BLaER1 treated with 17β-estradiol and CSF1 and Interleukin-3, amounts not matched to agents 10 nM and 100 nM (cell line): Measurements from ENCODE around the gene AATF.

Experiments used
- H3K27ac ChIP-seq, 11 experiments: shearing (Covaris generic); formaldehyde crosslinking; 2 replicates each; pipeline ENCODE4 v1.8.1; 2022
- H3K27me3 ChIP-seq, 11 experiments: shearing (Covaris generic); formaldehyde crosslinking; 2 replicates each; pipeline ENCODE4 v1.8.1; 2022
- H3K36me3 ChIP-seq, 11 experiments: shearing (Covaris generic); formaldehyde crosslinking; 2 replicates each; pipeline ENCODE4 v1.8.1; 2022
- H3K4me1 ChIP-seq, 10 experiments: shearing (Covaris generic); formaldehyde crosslinking; 2 replicates each; pipeline ENCODE4 v1.8.1; 2022
- H3K4me2 ChIP-seq, 11 experiments: shearing (Covaris generic); formaldehyde crosslinking; 2 replicates each; pipeline ENCODE4 v1.8.1; 2022
- H3K4me3 ChIP-seq, 10 experiments: shearing (Covaris generic); formaldehyde crosslinking; 2 replicates each; pipeline ENCODE4 v1.8.1; 2022
- H3K9ac ChIP-seq, 11 experiments: shearing (Covaris generic); formaldehyde crosslinking; 2 replicates each; pipeline ENCODE4 v1.8.1; 2022
- H3K9me3 ChIP-seq, 11 experiments: shearing (Covaris generic); formaldehyde crosslinking; replicated peaks in 1 of 11; 2 replicates each; pipeline ENCODE4 v1.8.1; 2022
- H4K20me1 ChIP-seq, 11 experiments: shearing (Covaris generic); formaldehyde crosslinking; 2 replicates each; pipeline ENCODE4 v1.8.1; 2022
- Cebpa-rat ChIP-seq, 11 experiments: shearing (Covaris generic); IDR thresholded peaks; 2 replicates each; pipeline ENCODE4 v1.8.1; 2022

The AATF gene

DNA sequence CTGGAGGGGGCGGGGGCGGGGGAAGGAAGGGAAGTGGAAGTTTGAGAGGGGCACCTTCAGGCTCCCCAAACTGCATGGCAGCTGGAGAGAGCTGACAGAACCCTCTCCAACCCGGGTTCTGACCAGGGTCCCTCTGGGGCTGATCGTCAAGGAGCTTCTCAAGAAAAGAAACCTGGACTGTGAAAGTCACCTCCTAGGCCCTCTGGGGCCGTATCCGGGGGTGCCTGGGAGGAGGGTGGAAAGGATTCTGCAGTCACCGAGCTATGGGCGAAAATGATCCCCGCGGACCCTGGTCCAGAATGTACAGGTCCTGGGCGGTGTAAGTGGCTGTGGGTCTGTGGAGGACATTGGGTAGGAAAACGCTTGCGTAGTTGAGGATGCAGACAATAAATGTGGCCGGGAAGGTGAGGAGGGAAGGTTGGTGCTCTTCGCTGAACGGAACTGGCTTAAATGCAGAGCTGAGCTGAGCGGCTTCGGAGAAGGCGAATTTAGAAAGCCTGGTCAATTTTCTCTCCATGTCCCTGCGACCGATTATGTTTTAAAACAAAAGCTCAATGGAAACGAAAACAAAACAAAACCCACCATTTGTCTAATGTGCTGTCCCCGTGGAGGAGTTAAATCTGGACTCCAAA lies 15.1 kb upstream of the AATF start:
- Histone ChIP-seq H3K4me3 (no peak overlapping the region), H3K4me2 (peak overlapping the region in 2 of 11 experiments; percentile 17 to 34; a peak in 2 of 22 replicates)
- TF ChIP-seq Cebpa-rat (IDR thresholded peaks at IDR 0.05): no peak

GRCh38 chr17:36934144-36934691 lies 14.5 kb upstream of the AATF start:
- Histone ChIP-seq H3K9ac (no peak overlapping the region), H3K4me2 (no peak overlapping the region), H3K4me1 (peaks cover 25 to 58% (median 31%) of the 10 kb centered on the region in 10 experiments), H3K36me3 (no peaks in the 10 kb centered on the region), H3K27ac (no peak overlapping the region), H3K27me3 (peaks cover 99 to 100% (median 100%) of the 10 kb centered on the region in 11 experiments), H4K20me1 (peaks cover 6 to 96% (median 85%) of the 10 kb centered on the region in 11 experiments; a peak in 20 of 22 replicates), H3K4me3 (no peak overlapping the region), H3K9me3 (peaks cover 0 to 18% (median 5%) of the 10 kb centered on the region in 11 experiments; a peak in 10 of 22 replicates)
- no peak for TF ChIP-seq Cebpa-rat (IDR thresholded peaks at IDR 0.05)

More for the DNA sequence above, 15.1 kb upstream of the AATF start:
- peaks cover 27 to 58% (median 33%) of the 10 kb centered on the region in 10 experiments for H3K4me1 ChIP-seq
- no peak overlapping the region for H3K9ac ChIP-seq
- no peaks in the 10 kb centered on the region for H3K36me3 ChIP-seq
- peaks cover 0 to 17% (median 5%) of the 10 kb centered on the region in 11 experiments; a peak in 10 of 22 replicates for H3K9me3 ChIP-seq
- peaks cover 99 to 100% (median 100%) of the 10 kb centered on the region in 11 experiments for H3K27me3 ChIP-seq
- no peak overlapping the region for H3K27ac ChIP-seq
- H4K20me1 ChIP-seq: peaks cover 6 to 90% (median 79%) of the 10 kb centered on the region in 11 experiments; a peak in 20 of 22 replicates

DNA sequence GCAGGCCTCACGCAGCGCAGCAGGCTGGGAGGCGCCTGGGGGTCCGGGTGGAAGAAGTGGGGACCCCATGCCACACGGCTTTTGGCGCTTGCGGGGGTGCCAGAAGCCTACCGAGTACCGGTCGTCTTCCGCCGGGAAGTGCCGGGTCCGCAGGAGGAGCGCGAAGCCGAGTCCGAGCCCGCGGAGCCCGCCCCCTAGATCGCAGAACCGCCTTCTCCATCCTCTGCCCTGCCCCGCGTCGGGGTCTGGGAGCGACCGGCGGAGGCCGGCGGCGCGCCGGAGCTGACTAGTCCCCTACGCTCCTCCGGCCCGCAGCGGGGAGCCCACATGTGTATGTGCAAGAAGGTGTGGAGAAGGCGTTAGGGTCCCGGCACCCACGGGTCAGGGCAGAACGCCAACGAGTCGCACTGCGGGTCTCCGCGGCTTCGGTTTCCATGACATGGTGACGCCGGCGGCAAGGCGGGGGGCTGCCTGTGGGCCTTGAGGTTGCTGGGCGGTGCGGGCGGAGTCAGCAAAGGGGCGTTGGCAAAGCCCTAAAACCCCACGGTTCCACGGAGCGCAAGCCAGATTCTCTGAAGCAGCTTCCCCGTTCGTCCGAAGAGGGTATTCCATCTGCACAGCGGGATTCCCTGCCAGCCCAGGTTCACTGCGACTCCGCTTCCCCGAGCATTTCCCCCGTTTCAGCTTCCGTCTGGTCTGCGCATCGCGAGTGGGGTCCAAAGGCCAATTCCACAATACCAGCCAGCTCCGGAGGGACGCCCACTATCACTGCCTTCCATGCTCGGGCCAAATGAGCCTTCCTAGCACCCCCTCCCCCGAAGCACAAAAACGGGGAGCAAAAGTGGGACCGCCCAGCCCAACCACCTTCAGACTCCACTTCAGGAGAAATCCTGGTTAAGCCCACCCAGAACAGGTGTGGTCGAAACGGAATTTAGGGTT lies 13.8 kb upstream of the AATF start:
- Histone ChIP-seq H3K36me3 (no peaks in the 10 kb centered on the region), H3K4me3 (peak overlapping the region in 3 of 10 experiments; percentile 50 to 64 (median 58); a peak in 5 of 20 replicates), H3K9ac (no peak overlapping the region), H3K4me2 (peak overlapping the region in 5 of 11 experiments; percentile 83 to 99 (median 92); a peak in 6 of 22 replicates), H3K4me1 (peaks cover 25 to 58% (median 31%) of the 10 kb centered on the region in 10 experiments), H3K27me3 (peaks cover 99 to 100% (median 100%) of the 10 kb centered on the region in 11 experiments), H4K20me1 (peaks cover 6 to 97% (median 91%) of the 10 kb centered on the region in 11 experiments; a peak in 20 of 22 replicates), H3K9me3 (peaks cover 0 to 24% (median 5%) of the 10 kb centered on the region in 11 experiments; a peak in 10 of 22 replicates), H3K27ac (no peak overlapping the region)
- no peak for TF ChIP-seq Cebpa-rat (IDR thresholded peaks at IDR 0.05)

- Histone ChIP-seq H3K4me1 (peaks cover 25 to 58% (median 31%) of the 10 kb centered on the region in 10 experiments), H3K4me2 (peak overlapping the region; percentile 58 to 99 (median 74)), H4K20me1 (peaks cover 6 to 94% (median 88%) of the 10 kb centered on the region in 11 experiments; a peak in 20 of 22 replicates), H3K27ac (no peak overlapping the region), H3K4me3 (peak overlapping the region; percentile 22 to 64 (median 46); a peak in 18 of 20 replicates), H3K9me3 (peaks cover 0 to 30% (median 10%) of the 10 kb centered on the region in 11 experiments; a peak in 17 of 22 replicates), H3K27me3 (peaks cover 99 to 100% (median 100%) of the 10 kb centered on the region in 11 experiments), H3K36me3 (no peaks in the 10 kb centered on the region), H3K9ac (peak overlapping the region in 1 of 11 experiments; percentile 8; a peak in 1 of 22 replicates)
- no peak for TF ChIP-seq Cebpa-rat (IDR thresholded peaks at IDR 0.05)
These were observed 12.9 kb upstream of the AATF start for GRCh38 chr17:36935671-36936454.

DNA sequence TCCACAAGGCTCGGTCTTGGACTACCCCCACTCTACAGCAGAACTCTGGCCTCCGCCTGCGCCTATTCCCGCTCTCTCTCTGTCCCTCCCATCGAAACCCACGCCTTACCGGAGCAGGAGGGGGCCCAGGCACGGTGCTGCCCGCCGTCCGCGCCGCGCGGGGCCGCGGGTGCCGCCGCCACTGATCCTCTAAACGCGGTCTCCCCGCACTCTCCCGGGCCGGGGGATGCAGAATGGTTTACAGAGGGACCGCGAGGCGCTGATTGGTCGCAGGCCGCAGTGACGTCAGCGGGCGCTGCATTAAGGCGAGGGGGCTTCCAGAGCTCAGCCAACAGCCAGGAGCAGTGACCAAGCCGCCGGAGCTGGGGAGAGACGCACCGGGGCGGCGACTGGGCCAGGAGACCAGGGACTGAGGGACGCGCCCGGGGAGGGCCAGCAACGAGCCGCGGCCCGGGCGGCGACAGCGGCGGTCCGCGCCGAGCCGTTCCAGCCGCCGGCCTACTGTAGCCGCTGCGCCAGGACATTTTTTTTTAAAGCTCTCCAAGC lies 12.2 kb upstream of the AATF start:
- peaks cover 6 to 94% (median 87%) of the 10 kb centered on the region in 11 experiments; a peak in 20 of 22 replicates for H4K20me1 ChIP-seq
- peaks cover 99 to 100% (median 100%) of the 10 kb centered on the region in 11 experiments for H3K27me3 ChIP-seq
- peak overlapping the region in 4 of 11 experiments; percentile 8 to 45 (median 29); a peak in 3 of 22 replicates for H3K9ac ChIP-seq
- no peak for TF ChIP-seq Cebpa-rat (IDR thresholded peaks at IDR 0.05)
- H3K27ac ChIP-seq: no peak overlapping the region
- H3K4me3 ChIP-seq: peak overlapping the region; percentile 22 to 64 (median 46); a peak in 18 of 20 replicates
- peaks cover 25 to 58% (median 31%) of the 10 kb centered on the region in 10 experiments for H3K4me1 ChIP-seq
- H3K9me3 ChIP-seq: peaks cover 0 to 37% (median 16%) of the 10 kb centered on the region in 11 experiments; a peak in 20 of 22 replicates
- H3K36me3 ChIP-seq: no peaks in the 10 kb centered on the region
- H3K4me2 ChIP-seq: peak overlapping the region; percentile 58 to 99 (median 74)

DNA sequence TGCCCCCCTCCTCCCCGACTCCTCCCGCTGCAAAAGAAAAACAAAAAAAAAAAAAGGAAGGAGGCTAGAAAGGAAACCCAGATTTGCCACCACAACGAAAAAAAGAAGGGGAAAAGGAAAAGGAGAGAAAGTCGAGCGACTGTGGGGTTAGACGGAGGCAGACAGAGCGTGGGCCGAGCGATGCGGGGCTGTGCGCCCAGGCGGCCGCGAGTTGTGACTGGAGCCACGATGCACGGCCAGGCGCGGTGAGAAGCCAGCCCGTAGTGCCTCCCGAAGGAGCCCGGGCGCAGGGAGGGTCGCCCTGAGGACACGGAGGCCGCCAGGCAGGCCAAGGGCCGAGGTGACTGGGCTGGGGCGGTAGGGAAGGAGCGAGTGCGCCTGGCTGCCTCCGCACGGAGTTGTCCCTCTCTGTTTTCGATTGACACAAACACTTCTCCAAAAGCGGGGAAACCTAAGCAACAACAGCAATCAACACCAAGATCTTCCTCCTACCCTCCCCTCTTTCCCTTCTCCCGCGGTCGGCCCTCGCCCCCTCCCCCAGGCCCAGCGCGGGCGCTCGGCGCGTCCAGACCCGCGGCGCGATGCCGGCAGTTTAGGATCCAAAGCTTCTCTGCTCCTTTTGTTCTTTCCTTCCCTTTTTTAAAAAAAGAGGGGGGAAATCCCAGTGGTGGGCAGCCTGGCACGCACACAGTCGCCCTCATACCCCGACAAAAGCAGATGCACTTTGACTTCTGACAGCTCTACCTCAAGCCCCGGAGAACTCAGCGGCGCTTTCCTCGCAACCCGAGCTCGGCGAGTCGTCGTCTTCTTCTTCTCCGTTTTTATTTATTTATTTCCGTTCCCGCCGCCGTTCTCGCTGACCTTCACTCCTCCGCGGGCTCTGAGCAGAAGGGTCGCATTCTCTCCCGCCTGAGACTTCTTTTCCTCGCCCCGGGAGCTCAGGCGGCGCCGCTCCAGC lies 11.5 kb upstream of the AATF start, which contains the start of gene LHX1:
Gene LHX1 (plus strand): TSS at position 475 of the 958 bp plus-strand sequence. CDS start 723 bp downstream, outside the sequence.
- H4K20me1 ChIP-seq: peaks cover 6 to 94% (median 82%) of the 10 kb centered on the region in 11 experiments; a peak in 20 of 22 replicates
- peak within 1 kb of the TSS; percentile 22 to 64 (median 46); a peak in 19 of 20 replicates for H3K4me3 ChIP-seq
- peak within 1 kb of the TSS in 4 of 11 experiments; percentile 8 to 45 (median 29); a peak in 4 of 22 replicates for H3K9ac ChIP-seq
- peaks cover 99 to 100% (median 100%) of the 10 kb centered on the region in 11 experiments for H3K27me3 ChIP-seq
- H3K4me2 ChIP-seq: peak within 1 kb of the TSS; percentile 58 to 99 (median 74)
- H3K4me1 ChIP-seq: peaks cover 25 to 51% (median 31%) of the 10 kb centered on the region in 10 experiments
- H3K27ac ChIP-seq: no peak within 1 kb of the TSS
- TF ChIP-seq Cebpa-rat (IDR thresholded peaks at IDR 0.05): no peak
- peaks cover 7 to 45% (median 24%) of the 10 kb centered on the region in 11 experiments for H3K9me3 ChIP-seq
- H3K36me3 ChIP-seq: 0 out of 22 replicates have a peak, but pooled peaks cover 0 to 5% (median 0%) of the 10 kb centered on the region in 11 experiments
